Keratinocyte (primary cell): ENCODE results near the gene EPHB2. TPM values are rescaled to one million over a fixed set of nuclear protein-coding genes. Genes with fewer than 3 reads are reported as not detected.

Experiments used
- DNase-seq: peaks from one replicate; pipeline ENCODE4 v3.0.0-alpha.2; 2011; ENCODE audit warnings: low read depth, missing footprints, low spot score
- FAIRE-seq: peaks from 2 replicates; lab custom pipeline; 2011; peaks lifted over from hg19 to GRCh38; lab: Jason Lieb, UNC
- H2AFZ ChIP-seq: 2 replicates; pipeline ENCODE4 v1.6.0; 2012; ENCODE audit warnings: low read length, control low read depth, inconsistent platforms; ENCODE audit not compliant: control insufficient read depth
- H3K27ac ChIP-seq: 2 replicates; pipeline ENCODE4 v1.5.1; 2011; ENCODE audit warnings: low read length; ENCODE audit not compliant: control insufficient read depth, insufficient read depth
- H3K27me3 ChIP-seq: 3 replicates; pipeline ENCODE4 v1.6.0; 2011; ENCODE audit warnings: low read length; ENCODE audit not compliant: control insufficient read depth, insufficient read depth; ENCODE audit errors: extremely low read depth
- H3K36me3 ChIP-seq, 2 experiments: 2 replicates in 1 of 2; 3 replicates in 1 of 2; pipeline ENCODE4 v1.5.1; 2011; ENCODE audit warnings: low read length in 2 of 2, mild to moderate bottlenecking in 1 of 2; ENCODE audit not compliant: control insufficient read depth in 2 of 2, insufficient read depth in 2 of 2; ENCODE audit errors: extremely low read depth in 1 of 2
- H3K4me1 ChIP-seq: 3 replicates; pipeline ENCODE4 v1.5.1; 2011; ENCODE audit warnings: low read length; ENCODE audit not compliant: control insufficient read depth, insufficient read depth; ENCODE audit errors: extremely low read depth
- H3K4me2 ChIP-seq: 3 replicates; pipeline ENCODE4 v1.6.0; 2011; ENCODE audit warnings: low read depth, low read length; ENCODE audit not compliant: control insufficient read depth, insufficient read depth; ENCODE audit errors: extremely low read depth
- H3K4me3 ChIP-seq, 3 experiments: fragments of 200-600 bp in 1 of 3; sonication (generic) in 1 of 3; 2 replicates in 2 of 3; 3 replicates in 1 of 3; pipeline ENCODE4 v1.5.1; 2011 to 2016; ENCODE audit warnings: low read length in 3 of 3, mild to moderate bottlenecking in 3 of 3, control low read depth in 2 of 3, inconsistent platforms in 1 of 3, low read depth in 1 of 3, mixed read lengths in 1 of 3, mixed run types in 1 of 3, moderate library complexity in 1 of 3; ENCODE audit not compliant: control insufficient read depth in 2 of 3, insufficient read depth in 2 of 3; ENCODE audit errors: extremely low read depth in 1 of 3
- H3K79me2 ChIP-seq: 2 replicates; pipeline ENCODE4 v1.6.0; 2012; ENCODE audit warnings: low read length; ENCODE audit not compliant: control insufficient read depth, insufficient read depth
- H3K9ac ChIP-seq: 3 replicates; pipeline ENCODE4 v1.6.0; 2011; ENCODE audit warnings: low read length; ENCODE audit not compliant: control insufficient read depth, insufficient read depth; ENCODE audit errors: extremely low read depth
- H3K9me1 ChIP-seq: 3 replicates; pipeline ENCODE4 v1.6.0; 2011; ENCODE audit warnings: low read length; ENCODE audit not compliant: control insufficient read depth, insufficient read depth; ENCODE audit errors: extremely low read depth
- H3K9me3 ChIP-seq: 2 replicates; pipeline ENCODE4 v1.5.1; 2012; ENCODE audit warnings: low read depth, low read length; ENCODE audit not compliant: control insufficient read depth
- H4K20me1 ChIP-seq: 3 replicates; pipeline ENCODE4 v1.6.0; 2011; ENCODE audit warnings: low read length; ENCODE audit not compliant: control insufficient read depth, insufficient read depth; ENCODE audit errors: extremely low read depth
- EZH2 ChIP-seq: IDR thresholded peaks from one replicate; pipeline ENCODE4 v1.6.1; 2012; ENCODE audit warnings: inconsistent platforms, mild to moderate bottlenecking, low read length, moderate library complexity
- dilution Hi-C: fragments of 300-500 bp; cut with MboI; formaldehyde crosslinking; loops from one replicate; pipeline ENCODE4 v1.7.0; 2020; ENCODE audit warnings: low sequenced_read_pairs; ENCODE audit not compliant: extremely low pct_ligation_motif_present
- polyA plus RNA-seq, 5 experiments: library from polyadenylated mRNA; depleted of rRNA in 3 of 5; stranded (reverse) in 3 of 5; stranded (forward) in 1 of 5; unstranded in 1 of 5; fragments of >200 nt; gene quantifications; 1 replicate in 1 of 5; 2 replicates in 3 of 5; 3 replicates in 1 of 5; pipeline versions ENCODE4 v1.2.1 to v1.2.3, GENCODE V29; 2011 to 2012; ENCODE audit warnings: missing spikeins in 2 of 5, low read depth in 1 of 5, low replicate concordance in 1 of 5
- TF ChIP-seq, protein P1 (sequence below), 3 experiments: IDR thresholded peaks in 1 of 3; conservative IDR thresholded peaks in 1 of 3; optimal IDR thresholded peaks in 1 of 3; 2 replicates in 2 of 3; 3 replicates in 1 of 3; pipeline versions ENCODE3 to v1.5.1; 2011; ENCODE audit warnings: low read length in 3 of 3, mild to moderate bottlenecking in 3 of 3, moderate library complexity in 2 of 3, control low read depth in 1 of 3, inconsistent platforms in 1 of 3; ENCODE audit not compliant: insufficient read depth in 2 of 3; ENCODE audit errors: extremely low read depth in 1 of 3

Gene EPHB2
- polyA plus RNA-seq, 1 donor (not counting 4 experiments of a cell fraction or from before 2014, with no cell fraction given): 0.10 TPM

DNA sequence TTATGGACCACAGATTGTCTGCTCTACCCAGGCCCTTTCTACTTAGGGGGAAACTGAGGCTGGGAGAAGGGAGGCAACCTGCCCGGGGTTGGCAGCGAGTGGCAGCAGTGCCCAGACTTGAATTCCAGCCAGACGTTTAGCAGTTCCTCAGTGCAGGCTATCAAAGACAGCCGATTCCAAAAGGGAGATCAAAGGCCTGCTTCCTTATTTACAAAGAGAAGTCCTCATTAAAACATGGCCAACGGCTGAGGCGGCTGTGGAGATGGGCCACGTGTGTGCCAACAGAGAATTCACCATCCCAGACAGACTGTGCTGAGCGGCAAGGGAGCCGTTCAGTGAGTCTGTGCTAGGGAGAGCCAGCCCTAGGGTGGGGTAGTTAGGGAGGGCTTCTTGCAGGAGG lies 29.9 kb upstream of the EPHB2 start:
- Histone ChIP-seq H3K9ac (no peak overlapping the region), H3K79me2 (no peaks in the 10 kb centered on the region), H4K20me1 (no peaks in the 10 kb centered on the region), H3K9me1 (no peaks in the 10 kb centered on the region), H3K4me3 (no peak overlapping the region), H3K4me2 (no peak overlapping the region), H3K27me3 (peaks cover 3% of the 10 kb centered on the region), H3K27ac (no peak overlapping the region), H3K36me3 (no peaks in the 10 kb centered on the region), H3K9me3 (no peaks in the 10 kb centered on the region), H3K4me1 (no peaks in the 10 kb centered on the region), H2AFZ (no peak overlapping the region)
- dilution Hi-C loops: no loop called here
- no peak for DNase-seq
- TF ChIP-seq, protein P1, sequence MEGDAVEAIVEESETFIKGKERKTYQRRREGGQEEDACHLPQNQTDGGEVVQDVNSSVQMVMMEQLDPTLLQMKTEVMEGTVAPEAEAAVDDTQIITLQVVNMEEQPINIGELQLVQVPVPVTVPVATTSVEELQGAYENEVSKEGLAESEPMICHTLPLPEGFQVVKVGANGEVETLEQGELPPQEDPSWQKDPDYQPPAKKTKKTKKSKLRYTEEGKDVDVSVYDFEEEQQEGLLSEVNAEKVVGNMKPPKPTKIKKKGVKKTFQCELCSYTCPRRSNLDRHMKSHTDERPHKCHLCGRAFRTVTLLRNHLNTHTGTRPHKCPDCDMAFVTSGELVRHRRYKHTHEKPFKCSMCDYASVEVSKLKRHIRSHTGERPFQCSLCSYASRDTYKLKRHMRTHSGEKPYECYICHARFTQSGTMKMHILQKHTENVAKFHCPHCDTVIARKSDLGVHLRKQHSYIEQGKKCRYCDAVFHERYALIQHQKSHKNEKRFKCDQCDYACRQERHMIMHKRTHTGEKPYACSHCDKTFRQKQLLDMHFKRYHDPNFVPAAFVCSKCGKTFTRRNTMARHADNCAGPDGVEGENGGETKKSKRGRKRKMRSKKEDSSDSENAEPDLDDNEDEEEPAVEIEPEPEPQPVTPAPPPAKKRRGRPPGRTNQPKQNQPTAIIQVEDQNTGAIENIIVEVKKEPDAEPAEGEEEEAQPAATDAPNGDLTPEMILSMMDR (optimal IDR thresholded peaks at IDR 0.05 in 1 of 3, IDR thresholded peaks at IDR 0.05 in 1 of 3, conservative IDR thresholded peaks at IDR 0.05 in 1 of 3; ENCODE audit: extremely low read depth in 1 of 3, insufficient read depth in 2 of 3, low read length in 3 of 3): no peak
- no peak for TF ChIP-seq EZH2
- no peak for FAIRE-seq

GRCh38 chr1:22681556-22682276 lies 28.9 kb upstream of the EPHB2 start:
- H3K4me1 ChIP-seq: no peaks in the 10 kb centered on the region
- no peaks in the 10 kb centered on the region for H3K9me3 ChIP-seq
- H3K4me3 ChIP-seq: no peak overlapping the region
- DNase-seq: no peak
- no peak overlapping the region for H3K9ac ChIP-seq
- dilution Hi-C loops: no loop called here
- TF ChIP-seq, protein P1 (optimal IDR thresholded peaks at IDR 0.05 in 1 of 3, IDR thresholded peaks at IDR 0.05 in 1 of 3, conservative IDR thresholded peaks at IDR 0.05 in 1 of 3; ENCODE audit: extremely low read depth in 1 of 3, insufficient read depth in 2 of 3, low read length in 3 of 3): no peak
- no peak for TF ChIP-seq EZH2
- peaks cover 5% of the 10 kb centered on the region for H3K27me3 ChIP-seq
- no peak overlapping the region for H3K27ac ChIP-seq
- H3K36me3 ChIP-seq: no peaks in the 10 kb centered on the region
- FAIRE-seq: no peak
- H3K79me2 ChIP-seq: no peaks in the 10 kb centered on the region
- no peak overlapping the region for H2AFZ ChIP-seq
- no peak overlapping the region for H3K4me2 ChIP-seq
- no peaks in the 10 kb centered on the region for H3K9me1 ChIP-seq
- no peaks in the 10 kb centered on the region for H4K20me1 ChIP-seq
